ENCODE measurements around the gene AVPR1B. TPM values are rescaled to one million over a fixed set of nuclear protein-coding genes. Genes with fewer than 3 reads are reported as not detected.

Gene AVPR1B
- total RNA-seq, 1 experiment from 2014 or later, result not detected

DNA sequence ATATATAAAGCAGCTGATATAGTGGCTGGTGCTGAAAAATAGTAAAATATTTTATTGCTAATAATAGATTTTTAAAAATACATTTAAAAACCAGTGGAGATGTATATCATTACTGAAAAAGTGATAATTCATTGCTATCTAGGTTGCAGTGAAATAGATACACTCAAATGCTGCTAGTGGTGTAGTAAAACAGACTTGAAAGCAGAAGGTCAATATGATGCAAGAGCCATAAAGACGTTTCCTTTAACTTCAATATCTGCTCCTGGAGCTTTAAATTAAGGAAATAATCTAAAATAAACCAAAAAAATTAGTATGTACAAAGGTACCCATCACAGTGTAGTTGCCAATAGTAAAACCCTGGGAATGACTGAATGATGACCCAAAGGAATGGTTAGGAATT lies 38.1 kb downstream of the AVPR1B start:
- in situ Hi-C loops (cut with HindIII; ENCODE audit: low pct_unique_long_range_greater_than_20kb, low sequenced_read_pairs), result no loop called here
- Histone ChIP-seq H3K36me3 (ENCODE audit: control insufficient read depth, insufficient read depth, low read length) (no peaks in the 10 kb centered on the region), H3K4me3 (ENCODE audit: low read depth in 2 of 2, low read length in 2 of 2) (no peak overlapping the region), H3K9me3 (ENCODE audit: control insufficient read depth, insufficient read depth, low read depth, low read length) (no peaks in the 10 kb centered on the region), H3K4me1 (ENCODE audit: control insufficient read depth, insufficient read depth, low read length) (no peaks in the 10 kb centered on the region), H3K27me3 (ENCODE audit: control insufficient read depth, insufficient read depth, low read length) (peaks cover 3% of the 10 kb centered on the region; the same call in 1 of the 2 replicates), H3K27ac (ENCODE audit: low read length) (no peak overlapping the region)
- TF ChIP-seq, protein P1, sequence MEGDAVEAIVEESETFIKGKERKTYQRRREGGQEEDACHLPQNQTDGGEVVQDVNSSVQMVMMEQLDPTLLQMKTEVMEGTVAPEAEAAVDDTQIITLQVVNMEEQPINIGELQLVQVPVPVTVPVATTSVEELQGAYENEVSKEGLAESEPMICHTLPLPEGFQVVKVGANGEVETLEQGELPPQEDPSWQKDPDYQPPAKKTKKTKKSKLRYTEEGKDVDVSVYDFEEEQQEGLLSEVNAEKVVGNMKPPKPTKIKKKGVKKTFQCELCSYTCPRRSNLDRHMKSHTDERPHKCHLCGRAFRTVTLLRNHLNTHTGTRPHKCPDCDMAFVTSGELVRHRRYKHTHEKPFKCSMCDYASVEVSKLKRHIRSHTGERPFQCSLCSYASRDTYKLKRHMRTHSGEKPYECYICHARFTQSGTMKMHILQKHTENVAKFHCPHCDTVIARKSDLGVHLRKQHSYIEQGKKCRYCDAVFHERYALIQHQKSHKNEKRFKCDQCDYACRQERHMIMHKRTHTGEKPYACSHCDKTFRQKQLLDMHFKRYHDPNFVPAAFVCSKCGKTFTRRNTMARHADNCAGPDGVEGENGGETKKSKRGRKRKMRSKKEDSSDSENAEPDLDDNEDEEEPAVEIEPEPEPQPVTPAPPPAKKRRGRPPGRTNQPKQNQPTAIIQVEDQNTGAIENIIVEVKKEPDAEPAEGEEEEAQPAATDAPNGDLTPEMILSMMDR (IDR thresholded peaks at IDR 0.05), result no peak
- TF ChIP-seq SIN3A (IDR thresholded peaks at IDR 0.05; ENCODE audit: borderline replicate concordance, insufficient read depth, low read depth, low read length), result no peak
- TF ChIP-seq TCF7L2 (IDR thresholded peaks at IDR 0.05; ENCODE audit: low read depth, low read length), result no peak
- TF ChIP-seq, protein P2, sequence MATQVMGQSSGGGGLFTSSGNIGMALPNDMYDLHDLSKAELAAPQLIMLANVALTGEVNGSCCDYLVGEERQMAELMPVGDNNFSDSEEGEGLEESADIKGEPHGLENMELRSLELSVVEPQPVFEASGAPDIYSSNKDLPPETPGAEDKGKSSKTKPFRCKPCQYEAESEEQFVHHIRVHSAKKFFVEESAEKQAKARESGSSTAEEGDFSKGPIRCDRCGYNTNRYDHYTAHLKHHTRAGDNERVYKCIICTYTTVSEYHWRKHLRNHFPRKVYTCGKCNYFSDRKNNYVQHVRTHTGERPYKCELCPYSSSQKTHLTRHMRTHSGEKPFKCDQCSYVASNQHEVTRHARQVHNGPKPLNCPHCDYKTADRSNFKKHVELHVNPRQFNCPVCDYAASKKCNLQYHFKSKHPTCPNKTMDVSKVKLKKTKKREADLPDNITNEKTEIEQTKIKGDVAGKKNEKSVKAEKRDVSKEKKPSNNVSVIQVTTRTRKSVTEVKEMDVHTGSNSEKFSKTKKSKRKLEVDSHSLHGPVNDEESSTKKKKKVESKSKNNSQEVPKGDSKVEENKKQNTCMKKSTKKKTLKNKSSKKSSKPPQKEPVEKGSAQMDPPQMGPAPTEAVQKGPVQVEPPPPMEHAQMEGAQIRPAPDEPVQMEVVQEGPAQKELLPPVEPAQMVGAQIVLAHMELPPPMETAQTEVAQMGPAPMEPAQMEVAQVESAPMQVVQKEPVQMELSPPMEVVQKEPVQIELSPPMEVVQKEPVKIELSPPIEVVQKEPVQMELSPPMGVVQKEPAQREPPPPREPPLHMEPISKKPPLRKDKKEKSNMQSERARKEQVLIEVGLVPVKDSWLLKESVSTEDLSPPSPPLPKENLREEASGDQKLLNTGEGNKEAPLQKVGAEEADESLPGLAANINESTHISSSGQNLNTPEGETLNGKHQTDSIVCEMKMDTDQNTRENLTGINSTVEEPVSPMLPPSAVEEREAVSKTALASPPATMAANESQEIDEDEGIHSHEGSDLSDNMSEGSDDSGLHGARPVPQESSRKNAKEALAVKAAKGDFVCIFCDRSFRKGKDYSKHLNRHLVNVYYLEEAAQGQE (IDR thresholded peaks at IDR 0.05; ENCODE audit: insufficient read depth in 1 of 2, low read depth in 2 of 2, low read length in 1 of 2), result no peak
- TF ChIP-seq POLR2AphosphoS5 (IDR thresholded peaks at IDR 0.05; ENCODE audit: low read depth, low read length), result no peak
- intact Hi-C loops (cut with micrococcal nuclease; ENCODE audit: unreplicated experiment), result no loop called here
- DNase-seq (ENCODE audit: low read depth, low spot score) (no peak), ATAC-seq (no peak)
- ChIA-PET POLR2A (interaction anchor here (0.7 kb wide), 1 partner anchor 53 kb away, joined by 3 read pairs; no protein-coding TSS in a partner anchor), CTCF (no interaction called here)
- BruUV-seq (replicated peaks), result no TSS peak

DNA sequence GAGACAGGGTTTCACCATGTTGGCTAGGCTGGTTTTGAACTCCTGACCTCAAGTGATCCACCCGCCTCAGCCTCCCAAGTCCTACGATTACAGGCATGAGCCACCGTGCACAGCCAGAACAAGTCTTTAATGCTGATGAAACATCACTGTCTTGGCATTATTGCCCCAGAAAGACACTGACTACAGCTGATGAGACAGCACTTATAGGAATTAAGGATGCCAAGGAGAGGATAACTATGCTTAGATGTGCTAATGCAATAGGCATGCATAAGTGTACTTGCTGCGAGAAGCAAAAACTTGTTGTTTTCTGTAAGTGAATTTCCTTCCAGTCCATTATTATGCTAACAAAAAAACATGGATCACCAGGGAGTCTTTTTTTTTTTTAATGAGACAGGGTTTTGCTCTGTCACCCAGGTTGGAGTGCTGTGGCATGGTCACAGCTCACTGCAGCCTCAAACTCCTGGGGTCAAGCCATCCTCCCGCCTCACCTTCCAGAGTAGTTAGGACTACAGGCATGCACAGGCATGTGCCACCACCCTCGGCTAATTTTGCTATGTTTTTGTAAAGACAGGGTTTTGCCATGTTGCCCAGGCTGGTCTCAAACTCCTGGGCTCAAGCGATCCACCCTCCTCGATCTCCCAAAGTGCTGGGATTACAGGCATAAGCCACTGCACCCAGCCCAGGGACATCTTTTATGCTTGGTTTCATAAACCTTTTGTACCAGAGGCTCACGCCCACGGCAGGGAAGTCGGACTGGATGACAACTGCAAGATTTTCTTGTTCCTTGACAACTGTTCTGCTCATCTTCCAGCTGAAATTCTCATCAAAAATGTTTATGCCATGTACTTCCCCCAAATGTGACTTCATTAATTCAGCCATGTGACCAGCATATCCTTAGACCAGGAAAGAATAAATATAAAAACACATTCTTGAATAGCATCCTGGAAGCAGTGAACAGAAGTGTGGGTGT lies 41.1 kb downstream of the AVPR1B start:
- no peak for DNase-seq (ENCODE audit: low read depth, low spot score)
- Histone ChIP-seq H3K36me3 (ENCODE audit: control insufficient read depth, insufficient read depth, low read length) (no peaks in the 10 kb centered on the region), H3K27ac (ENCODE audit: low read length) (no peak overlapping the region), H3K27me3 (ENCODE audit: control insufficient read depth, insufficient read depth, low read length) (0 out of 2 replicates have a peak, but pooled peaks cover 3% of the 10 kb centered on the region), H3K4me3 (ENCODE audit: low read depth in 2 of 2, low read length in 2 of 2) (no peak overlapping the region), H3K4me1 (ENCODE audit: control insufficient read depth, insufficient read depth, low read length) (no peaks in the 10 kb centered on the region), H3K9me3 (ENCODE audit: control insufficient read depth, insufficient read depth, low read depth, low read length) (no peaks in the 10 kb centered on the region)
- ATAC-seq, result no peak
- CTCF ChIA-PET, result no interaction called here
- POLR2A ChIA-PET, result no interaction called here
- TF ChIP-seq, protein P1 (IDR thresholded peaks at IDR 0.05), result no peak
- TF ChIP-seq, protein P2 (IDR thresholded peaks at IDR 0.05; ENCODE audit: insufficient read depth in 1 of 2, low read depth in 2 of 2, low read length in 1 of 2), result no peak
- TF ChIP-seq SIN3A (IDR thresholded peaks at IDR 0.05; ENCODE audit: borderline replicate concordance, insufficient read depth, low read depth, low read length), result no peak
- TF ChIP-seq POLR2AphosphoS5 (IDR thresholded peaks at IDR 0.05; ENCODE audit: low read depth, low read length), result no peak
- TF ChIP-seq TCF7L2 (IDR thresholded peaks at IDR 0.05; ENCODE audit: low read depth, low read length), result no peak
- intact Hi-C loops (cut with micrococcal nuclease; ENCODE audit: unreplicated experiment), result no loop called here
- in situ Hi-C loops (cut with HindIII; ENCODE audit: low pct_unique_long_range_greater_than_20kb, low sequenced_read_pairs), result no loop called here
- BruUV-seq (replicated peaks), result no TSS peak
